Osteocyte (in vitro differentiated cells): Measurements from ENCODE around the gene DHRS4. TPM values are rescaled to one million over a fixed set of nuclear protein-coding genes. Genes with fewer than 3 reads are reported as not detected.

Source experiments
- DNase-seq: peaks from one replicate; pipeline ENCODE4 v3.0.0; 2021; ENCODE audit warnings: mixed read lengths; ENCODE audit not compliant: unreplicated experiment; ENCODE audit errors: extremely low spot score
- H3K27ac Mint-ChIP-seq: one replicate; pipeline ENCODE4 v1.8.0; 2021; ENCODE audit warnings: mild to moderate bottlenecking, mixed read lengths; ENCODE audit not compliant: unreplicated experiment
- H3K27me3 Mint-ChIP-seq: one replicate; pipeline ENCODE4 v1.8.0; 2021; ENCODE audit warnings: mixed read lengths; ENCODE audit not compliant: unreplicated experiment
- H3K36me3 Mint-ChIP-seq: one replicate; pipeline ENCODE4 v1.8.0; 2021; ENCODE audit warnings: mixed read lengths; ENCODE audit not compliant: unreplicated experiment
- H3K4me1 Mint-ChIP-seq: one replicate; pipeline ENCODE4 v1.8.0; 2021; ENCODE audit warnings: mixed read lengths; ENCODE audit not compliant: unreplicated experiment
- H3K4me3 Mint-ChIP-seq: one replicate; pipeline ENCODE4 v1.8.0; 2021; ENCODE audit warnings: mild to moderate bottlenecking, moderate library complexity, mixed read lengths; ENCODE audit not compliant: unreplicated experiment
- H3K9me3 Mint-ChIP-seq: one replicate; pipeline ENCODE4 v1.8.0; 2021; ENCODE audit warnings: mixed read lengths; ENCODE audit not compliant: unreplicated experiment
- long read RNA-seq: library from polyadenylated mRNA; unstranded; transcript quantifications from one replicate; pipeline ENCODE4 v2.0.0, GENCODE V29; 2021
- total RNA-seq: library from RNA; stranded (reverse); gene quantifications from 2 replicates; pipeline ENCODE4 v1.2.1, GENCODE V29; 2021
- TF ChIP-seq, protein P1 (sequence below): fragments of 200-600 bp; sonication (generic); IDR thresholded peaks from 2 replicates; pipeline ENCODE4 v1.5.0; 2021; ENCODE audit warnings: antibody characterized with exemption, mild to moderate bottlenecking, moderate library complexity

DHRS4 gene
- 19.1 and 19.6 TPM in 2 replicates for total RNA-seq
- long read RNA-seq, transcript DHRS4-203 (5 exons, 727 nt): minor isoform, 17 of 69 reads
- long read RNA-seq, transcript DHRS4-201 (8 exons, 1,443 nt): major isoform, 49 of 69 reads
- long read RNA-seq, partial matches to known transcripts: 0 of 69 reads
- long read RNA-seq, other reads (novel, unspliced or antisense): 2 of 69 reads

DNA sequence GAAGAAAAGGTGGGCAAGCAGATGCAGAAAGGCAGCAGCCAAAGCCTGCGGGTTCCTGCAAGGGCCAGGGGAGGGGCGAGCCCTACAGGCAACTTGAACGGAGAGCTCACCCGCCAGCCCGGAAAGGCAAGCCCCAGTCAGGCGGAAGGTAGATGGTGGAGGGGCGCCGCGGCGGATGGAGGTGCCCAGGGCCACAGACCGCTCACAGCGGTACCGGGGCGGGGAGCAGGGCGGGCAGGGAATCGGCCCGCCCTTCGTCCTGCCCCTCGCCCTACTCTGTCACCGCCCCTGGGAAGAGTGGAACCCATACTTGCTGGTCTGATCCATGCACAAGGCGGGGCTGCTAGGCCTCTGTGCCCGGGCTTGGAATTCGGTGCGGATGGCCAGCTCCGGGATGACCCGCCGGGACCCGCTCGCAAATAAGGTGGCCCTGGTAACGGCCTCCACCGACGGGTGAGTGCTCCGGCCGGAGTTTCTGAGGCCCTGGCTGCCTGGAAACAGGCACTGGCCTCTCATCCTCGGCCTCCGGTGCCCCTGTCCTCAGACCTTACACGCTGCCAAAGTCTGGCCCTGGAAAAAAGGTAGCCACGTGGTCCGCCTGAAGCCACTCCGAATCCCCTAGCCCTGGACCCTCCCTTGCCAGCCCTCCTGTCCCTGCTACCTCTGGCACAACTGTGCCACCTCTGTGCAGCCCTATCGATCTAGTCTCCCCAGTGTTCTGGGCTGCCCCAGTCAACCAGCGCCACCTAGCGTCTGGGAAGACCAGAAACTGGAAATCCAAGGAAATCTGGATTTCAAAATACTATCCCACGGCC is at the start of gene DHRS4:
Gene DHRS4 (plus strand): TSS at position 307 of the 815 bp plus-strand sequence. CDS start 19 bp downstream, at position 326.
- DNase-seq: peak; percentile 93
- Mint-ChIP-seq H3K27ac (peak within 1 kb of the TSS; percentile 97), H3K27me3 (no peaks in the 10 kb centered on the region), H3K4me1 (peaks cover 21% of the 10 kb centered on the region), H3K36me3 (peaks cover 11% of the 10 kb centered on the region), H3K4me3 (peak within 1 kb of the TSS; percentile 100), H3K9me3 (peaks cover 10% of the 10 kb centered on the region)
- TF ChIP-seq, protein P1, sequence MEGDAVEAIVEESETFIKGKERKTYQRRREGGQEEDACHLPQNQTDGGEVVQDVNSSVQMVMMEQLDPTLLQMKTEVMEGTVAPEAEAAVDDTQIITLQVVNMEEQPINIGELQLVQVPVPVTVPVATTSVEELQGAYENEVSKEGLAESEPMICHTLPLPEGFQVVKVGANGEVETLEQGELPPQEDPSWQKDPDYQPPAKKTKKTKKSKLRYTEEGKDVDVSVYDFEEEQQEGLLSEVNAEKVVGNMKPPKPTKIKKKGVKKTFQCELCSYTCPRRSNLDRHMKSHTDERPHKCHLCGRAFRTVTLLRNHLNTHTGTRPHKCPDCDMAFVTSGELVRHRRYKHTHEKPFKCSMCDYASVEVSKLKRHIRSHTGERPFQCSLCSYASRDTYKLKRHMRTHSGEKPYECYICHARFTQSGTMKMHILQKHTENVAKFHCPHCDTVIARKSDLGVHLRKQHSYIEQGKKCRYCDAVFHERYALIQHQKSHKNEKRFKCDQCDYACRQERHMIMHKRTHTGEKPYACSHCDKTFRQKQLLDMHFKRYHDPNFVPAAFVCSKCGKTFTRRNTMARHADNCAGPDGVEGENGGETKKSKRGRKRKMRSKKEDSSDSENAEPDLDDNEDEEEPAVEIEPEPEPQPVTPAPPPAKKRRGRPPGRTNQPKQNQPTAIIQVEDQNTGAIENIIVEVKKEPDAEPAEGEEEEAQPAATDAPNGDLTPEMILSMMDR: peak; percentile 96

DNA sequence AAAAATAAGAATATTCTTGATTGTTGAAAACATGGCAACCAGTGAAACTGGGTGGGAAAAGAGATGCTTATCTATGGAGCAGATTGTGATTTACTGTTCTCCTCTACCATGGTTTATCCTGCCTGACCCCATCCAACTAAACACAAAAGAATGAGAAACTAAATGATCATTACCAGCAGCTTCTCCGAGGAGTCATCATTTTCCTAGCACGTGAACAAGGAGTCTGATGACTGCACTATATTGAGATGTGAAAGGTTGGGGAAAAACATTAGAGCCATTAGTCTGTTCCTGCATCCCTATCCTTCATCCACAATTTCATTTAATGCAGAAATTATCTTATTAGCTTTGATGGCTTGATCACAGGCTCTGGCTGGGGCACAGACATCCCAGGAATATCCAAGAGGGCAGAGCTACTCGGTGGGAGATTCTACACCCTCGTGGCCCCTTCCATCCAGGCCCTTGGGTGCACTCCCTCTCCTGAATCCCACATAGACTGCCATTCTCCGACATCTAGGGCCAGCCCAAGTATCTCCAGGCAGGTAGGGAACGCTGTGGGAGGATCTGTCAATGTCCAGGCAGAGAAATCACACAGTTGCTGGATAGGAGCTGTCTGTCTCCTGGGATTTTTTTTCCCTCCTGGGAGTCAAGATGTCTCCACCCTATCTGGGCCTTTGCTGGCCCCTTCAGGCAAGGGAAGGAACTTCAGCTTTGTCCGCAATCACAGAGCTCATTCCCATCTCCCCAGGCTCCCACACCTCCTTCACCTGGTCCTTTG is 43.3 kb upstream of the DHRS4 start:
- H3K27me3 Mint-ChIP-seq: peaks cover 38% of the 10 kb centered on the region
- H3K27ac Mint-ChIP-seq: no peak overlapping the region
- no peak overlapping the region for H3K4me3 Mint-ChIP-seq
- TF ChIP-seq, protein P1: peak; percentile 75
- no peaks in the 10 kb centered on the region for H3K36me3 Mint-ChIP-seq
- H3K4me1 Mint-ChIP-seq: no peaks in the 10 kb centered on the region
- no peaks in the 10 kb centered on the region for H3K9me3 Mint-ChIP-seq
- no peak for DNase-seq

DNA sequence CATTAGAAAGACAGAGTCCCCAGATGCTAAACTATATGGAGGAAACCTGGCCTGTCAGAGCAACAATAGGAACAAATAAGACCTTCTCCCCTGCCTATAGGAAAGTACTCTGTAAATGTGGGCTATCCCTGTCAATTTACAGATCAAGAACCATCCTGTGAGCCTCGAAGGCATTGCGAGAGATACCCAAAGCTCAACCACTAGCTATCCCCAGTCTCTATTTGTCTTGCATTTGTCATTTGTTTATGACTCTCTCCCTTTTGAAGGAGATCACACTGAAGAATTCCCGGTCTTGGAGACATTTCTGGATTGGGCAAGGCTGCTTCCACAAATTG is 42.7 kb upstream of the DHRS4 start:
- peaks cover 36% of the 10 kb centered on the region for H3K27me3 Mint-ChIP-seq
- H3K4me3 Mint-ChIP-seq: no peak overlapping the region
- no peaks in the 10 kb centered on the region for H3K36me3 Mint-ChIP-seq
- TF ChIP-seq, protein P1: no peak
- H3K9me3 Mint-ChIP-seq: no peaks in the 10 kb centered on the region
- no peak overlapping the region for H3K27ac Mint-ChIP-seq
- no peaks in the 10 kb centered on the region for H3K4me1 Mint-ChIP-seq
- no peak for DNase-seq

DNA sequence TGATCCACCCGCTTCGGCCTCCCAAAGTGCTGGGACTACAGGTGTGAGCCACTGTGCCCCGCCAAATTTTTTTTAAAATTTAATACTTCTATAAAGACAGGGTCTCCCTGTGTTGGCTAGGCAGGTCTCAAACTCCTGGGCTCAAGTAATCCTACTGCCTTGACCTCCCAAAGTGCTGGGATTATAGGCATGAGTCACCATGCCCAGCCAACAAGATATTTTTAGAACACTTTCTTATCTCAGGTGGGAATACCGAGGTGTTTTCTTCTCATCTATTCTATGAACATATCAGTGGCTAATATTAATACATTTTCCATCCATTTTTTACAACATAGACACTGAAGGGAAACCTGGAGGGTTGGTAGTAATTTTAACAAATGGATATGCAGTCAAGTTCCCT is 38.0 kb upstream of the DHRS4 start:
- Mint-ChIP-seq H3K4me3 (no peak overlapping the region), H3K27me3 (peaks cover 24% of the 10 kb centered on the region), H3K27ac (no peak overlapping the region), H3K4me1 (no peaks in the 10 kb centered on the region), H3K36me3 (no peaks in the 10 kb centered on the region), H3K9me3 (no peaks in the 10 kb centered on the region)
- TF ChIP-seq, protein P1: no peak
- DNase-seq: no peak

DNA sequence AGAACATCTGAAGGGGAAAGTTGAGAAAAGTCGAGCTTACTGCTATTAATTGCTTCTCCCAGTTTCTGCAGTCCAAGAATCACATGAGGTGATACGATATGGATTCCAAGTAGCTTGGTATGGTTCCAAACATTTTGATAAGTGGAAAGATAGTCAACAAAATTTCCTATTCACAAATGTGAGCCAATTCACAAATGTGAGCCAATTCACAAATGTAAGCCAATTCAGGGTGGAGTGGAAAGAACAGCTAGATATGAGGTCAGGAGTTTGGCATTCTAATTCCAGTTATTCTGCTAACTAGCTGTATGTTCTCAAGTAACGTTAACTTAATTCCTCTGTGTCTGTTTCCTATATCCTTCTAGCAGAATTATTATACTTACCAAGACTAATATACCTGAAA is 37.6 kb upstream of the DHRS4 start:
- TF ChIP-seq, protein P1: no peak
- DNase-seq: no peak
- H3K36me3 Mint-ChIP-seq: no peaks in the 10 kb centered on the region
- no peak overlapping the region for H3K4me3 Mint-ChIP-seq
- H3K9me3 Mint-ChIP-seq: no peaks in the 10 kb centered on the region
- H3K27ac Mint-ChIP-seq: no peak overlapping the region
- no peaks in the 10 kb centered on the region for H3K4me1 Mint-ChIP-seq
- H3K27me3 Mint-ChIP-seq: peaks cover 24% of the 10 kb centered on the region
